ENCODE measurements around the gene FHDC1. TPM values are rescaled to one million over a fixed set of nuclear protein-coding genes. Genes with fewer than 3 reads are reported as not detected.

The FHDC1 gene, protein sequence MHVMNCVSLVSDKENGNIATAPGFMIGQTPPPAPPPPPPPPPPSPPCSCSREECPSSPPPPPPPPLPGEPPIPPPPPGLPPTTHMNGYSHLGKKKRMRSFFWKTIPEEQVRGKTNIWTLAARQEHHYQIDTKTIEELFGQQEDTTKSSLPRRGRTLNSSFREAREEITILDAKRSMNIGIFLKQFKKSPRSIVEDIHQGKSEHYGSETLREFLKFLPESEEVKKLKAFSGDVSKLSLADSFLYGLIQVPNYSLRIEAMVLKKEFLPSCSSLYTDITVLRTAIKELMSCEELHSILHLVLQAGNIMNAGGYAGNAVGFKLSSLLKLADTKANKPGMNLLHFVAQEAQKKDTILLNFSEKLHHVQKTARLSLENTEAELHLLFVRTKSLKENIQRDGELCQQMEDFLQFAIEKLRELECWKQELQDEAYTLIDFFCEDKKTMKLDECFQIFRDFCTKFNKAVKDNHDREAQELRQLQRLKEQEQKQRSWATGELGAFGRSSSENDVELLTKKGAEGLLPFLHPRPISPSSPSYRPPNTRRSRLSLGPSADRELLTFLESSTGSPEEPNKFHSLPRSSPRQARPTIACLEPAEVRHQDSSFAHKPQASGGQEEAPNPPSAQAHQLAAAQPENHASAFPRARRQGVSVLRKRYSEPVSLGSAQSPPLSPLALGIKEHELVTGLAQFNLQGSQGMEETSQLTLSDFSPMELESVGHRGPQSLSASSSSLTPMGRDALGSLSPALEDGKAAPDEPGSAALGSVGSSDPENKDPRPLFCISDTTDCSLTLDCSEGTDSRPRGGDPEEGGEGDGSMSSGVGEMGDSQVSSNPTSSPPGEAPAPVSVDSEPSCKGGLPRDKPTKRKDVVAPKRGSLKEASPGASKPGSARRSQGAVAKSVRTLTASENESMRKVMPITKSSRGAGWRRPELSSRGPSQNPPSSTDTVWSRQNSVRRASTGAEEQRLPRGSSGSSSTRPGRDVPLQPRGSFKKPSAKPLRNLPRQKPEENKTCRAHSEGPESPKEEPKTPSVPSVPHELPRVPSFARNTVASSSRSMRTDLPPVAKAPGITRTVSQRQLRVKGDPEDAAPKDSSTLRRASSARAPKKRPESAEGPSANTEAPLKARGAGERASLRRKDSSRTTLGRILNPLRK
- total RNA-seq (under 1 TPM; 0.04 to 0.97 (median 0.19) TPM), polyA plus RNA-seq (under 1 TPM; 0.27 to 0.30 TPM)
- long read RNA-seq, donor 1, result 0 reads
- long read RNA-seq, donor 2, result 0 reads
- long read RNA-seq, donor 3, result 0 reads

DNA sequence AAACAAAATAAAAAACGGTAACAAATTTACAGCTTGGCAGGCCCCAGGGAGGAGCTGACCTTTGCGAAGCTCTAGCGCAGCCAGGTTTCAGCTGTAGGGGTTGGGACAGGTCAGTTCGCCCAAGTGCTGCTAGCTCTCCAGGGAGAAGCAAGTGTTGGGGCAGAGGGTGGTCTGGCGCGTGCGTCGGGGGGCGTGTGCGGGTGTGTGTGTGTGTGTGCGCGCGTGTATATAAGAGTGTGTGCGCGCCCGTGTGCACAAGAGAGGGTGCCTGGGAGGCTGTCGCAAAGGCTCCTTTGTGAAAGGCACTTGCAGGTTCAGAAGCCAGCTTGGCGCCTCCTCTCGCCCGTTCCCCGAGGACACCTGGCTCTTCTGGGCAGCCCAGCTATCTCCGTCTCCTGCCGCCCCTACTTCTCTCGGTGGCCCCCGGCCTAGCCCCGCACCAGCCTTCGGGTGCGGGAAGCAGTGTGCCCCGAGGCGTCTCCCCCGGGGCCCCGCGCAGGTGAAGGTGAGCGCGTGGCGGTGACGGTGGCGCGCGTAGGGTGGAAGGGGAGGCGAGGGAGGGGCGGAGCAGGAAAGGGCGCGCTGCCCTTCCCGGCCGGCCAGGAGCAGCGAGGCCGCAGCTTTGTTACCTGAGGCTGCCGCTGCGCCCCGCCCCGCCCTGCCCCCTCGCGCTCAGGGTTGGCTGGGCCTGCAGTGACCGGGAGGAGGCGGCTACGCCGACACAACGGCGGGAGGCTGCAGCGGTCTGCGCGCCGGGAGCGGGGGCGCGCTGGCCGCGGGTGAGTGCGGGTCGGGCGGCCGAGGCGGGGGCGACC lies at the start of gene FHDC1:
Gene FHDC1, plus strand, starts transcription at position 693 of the 815 bp plus-strand sequence. CDS start 6,735 bp downstream, outside the sequence.
- no peak for TF ChIP-seq POLR2A (IDR thresholded peaks at IDR 0.05)
- TF ChIP-seq, protein P1, sequence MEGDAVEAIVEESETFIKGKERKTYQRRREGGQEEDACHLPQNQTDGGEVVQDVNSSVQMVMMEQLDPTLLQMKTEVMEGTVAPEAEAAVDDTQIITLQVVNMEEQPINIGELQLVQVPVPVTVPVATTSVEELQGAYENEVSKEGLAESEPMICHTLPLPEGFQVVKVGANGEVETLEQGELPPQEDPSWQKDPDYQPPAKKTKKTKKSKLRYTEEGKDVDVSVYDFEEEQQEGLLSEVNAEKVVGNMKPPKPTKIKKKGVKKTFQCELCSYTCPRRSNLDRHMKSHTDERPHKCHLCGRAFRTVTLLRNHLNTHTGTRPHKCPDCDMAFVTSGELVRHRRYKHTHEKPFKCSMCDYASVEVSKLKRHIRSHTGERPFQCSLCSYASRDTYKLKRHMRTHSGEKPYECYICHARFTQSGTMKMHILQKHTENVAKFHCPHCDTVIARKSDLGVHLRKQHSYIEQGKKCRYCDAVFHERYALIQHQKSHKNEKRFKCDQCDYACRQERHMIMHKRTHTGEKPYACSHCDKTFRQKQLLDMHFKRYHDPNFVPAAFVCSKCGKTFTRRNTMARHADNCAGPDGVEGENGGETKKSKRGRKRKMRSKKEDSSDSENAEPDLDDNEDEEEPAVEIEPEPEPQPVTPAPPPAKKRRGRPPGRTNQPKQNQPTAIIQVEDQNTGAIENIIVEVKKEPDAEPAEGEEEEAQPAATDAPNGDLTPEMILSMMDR (IDR thresholded peaks at IDR 0.05), result no peak
- WGBS, 4 donors, result 2 to 6% (median 5%) methylated on average over 41 to 75 of the region's 75 CpGs
- Histone ChIP-seq H3K4me3 (peak within 1 kb of the TSS; percentile 50 to 71 (median 59)), H3K27me3 (peaks cover 10 to 68% (median 40%) of the 10 kb centered on the region in 9 donors), H3K36me3 (no peaks in the 10 kb centered on the region), H3K4me1 (peaks cover 0 to 32% (median 12%) of the 10 kb centered on the region in 12 donors), H3K27ac (peak within 1 kb of the TSS in 1 of 12 donors; percentile 2), H3K9me3 (no peaks in the 10 kb centered on the region)
- DNase-seq (peak in 1 of 5 donors; percentile 15), ATAC-seq (peak in 3 of 4 donors; percentile 38 to 51 (median 45))
- intact Hi-C loops (cut with DNase I), result loop anchor here in 2 of 10 donors (10.0 kb wide), 1 partner anchor 149 kb away; no protein-coding TSS in a partner anchor

DNA sequence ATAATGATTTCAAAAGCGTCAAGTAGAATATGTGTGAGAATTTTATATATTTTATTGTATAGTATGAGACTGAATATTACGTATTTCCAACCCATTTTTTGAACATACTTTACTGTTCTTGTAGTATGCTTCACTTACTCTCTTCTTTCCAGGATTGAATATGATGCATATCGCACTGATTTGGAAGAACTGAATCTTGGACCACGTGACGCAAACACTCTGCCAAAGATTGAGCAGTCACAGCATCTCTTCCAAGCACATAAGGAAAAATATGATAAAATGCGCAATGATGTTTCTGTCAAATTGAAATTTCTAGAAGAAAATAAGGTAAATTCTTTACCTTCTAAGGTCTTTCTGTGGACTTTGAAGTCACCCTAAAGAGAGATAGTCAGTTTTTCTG lies 48.1 kb upstream of the FHDC1 start:
- no peak overlapping the region for H3K4me3 ChIP-seq
- DNase-seq (no peak), ATAC-seq (no peak)
- intact Hi-C loops (cut with DNase I), result no loop called here
- no peaks in the 10 kb centered on the region for H3K27me3 ChIP-seq
- H3K36me3 ChIP-seq, result peaks cover 0 to 90% (median 58%) of the 10 kb centered on the region in 9 donors
- H3K27ac ChIP-seq, result no peak overlapping the region
- H3K9me3 ChIP-seq, result no peaks in the 10 kb centered on the region
- TF ChIP-seq, protein P1 (IDR thresholded peaks at IDR 0.05), result no peak
- TF ChIP-seq POLR2A (IDR thresholded peaks at IDR 0.05), result no peak
- no peaks in the 10 kb centered on the region for H3K4me1 ChIP-seq
- WGBS, 4 donors, result 94 to 96% (median 94%) methylated on average over 6 of the region's 6 CpGs

DNA sequence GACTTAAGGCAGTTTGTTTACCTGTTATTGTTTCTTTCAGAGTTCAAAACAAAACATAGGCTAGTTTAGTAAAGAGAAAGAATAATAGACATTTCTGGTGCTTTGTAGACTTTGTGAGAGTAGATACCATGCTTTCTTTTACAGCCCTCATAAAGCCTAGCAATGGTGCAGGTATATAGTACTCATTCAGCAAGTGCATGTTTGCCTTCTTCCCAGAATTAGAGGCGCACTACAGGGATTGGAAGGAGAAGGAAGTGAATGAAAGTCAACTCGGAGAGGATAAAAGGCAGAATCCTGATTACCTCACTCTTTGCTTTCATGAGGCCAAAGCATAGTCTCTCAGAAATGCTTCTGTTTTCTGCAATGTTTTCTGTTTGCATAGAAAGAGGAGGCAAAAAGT lies 43.1 kb upstream of the FHDC1 start:
- no peaks in the 10 kb centered on the region for H3K4me1 ChIP-seq
- WGBS, 4 donors, result 80 to 93% (median 84%) methylated on average over 2 of the region's 2 CpGs
- peaks cover 0 to 69% (median 44%) of the 10 kb centered on the region in 9 donors for H3K36me3 ChIP-seq
- no peaks in the 10 kb centered on the region for H3K27me3 ChIP-seq
- DNase-seq (no peak), ATAC-seq (no peak)
- TF ChIP-seq, protein P1 (IDR thresholded peaks at IDR 0.05), result no peak
- TF ChIP-seq POLR2A (IDR thresholded peaks at IDR 0.05), result no peak
- H3K27ac ChIP-seq, result no peak overlapping the region
- intact Hi-C loops (cut with DNase I), result no loop called here
- H3K9me3 ChIP-seq, result no peaks in the 10 kb centered on the region
- H3K4me3 ChIP-seq, result no peak overlapping the region
